Activated T-cell treated with anti-CD3 and anti-CD28 coated beads, Interleukin-2, amount 50 U/mL, for 24 hours (primary cell): Measurements from ENCODE around the gene PIK3CD.
A peak's percentile ranks its signal among the peaks of the same experiment; 100 is the strongest.

Experiments used
- DNase-seq: peaks from one replicate; pipeline ENCODE4 v3.0.0-alpha.2; 2020
- H3K27ac Mint-ChIP-seq: 2 replicates; pipeline ENCODE4 v1.8.0; 2020; ENCODE audit warnings: mild to moderate bottlenecking, mixed read lengths
- H3K27me3 Mint-ChIP-seq: 2 replicates; pipeline ENCODE4 v1.8.0; 2020; ENCODE audit warnings: mixed read lengths
- H3K36me3 Mint-ChIP-seq: 2 replicates; pipeline ENCODE4 v1.8.0; 2020; ENCODE audit warnings: low read depth, mixed read lengths
- H3K4me1 Mint-ChIP-seq: 2 replicates; pipeline ENCODE4 v1.8.0; 2020; ENCODE audit warnings: low read depth, mixed read lengths
- H3K4me3 Mint-ChIP-seq: 2 replicates; pipeline ENCODE4 v1.8.0; 2020; ENCODE audit warnings: mild to moderate bottlenecking, moderate library complexity, mixed read lengths
- H3K9me3 Mint-ChIP-seq: 2 replicates; pipeline ENCODE4 v1.8.0; 2020; ENCODE audit warnings: mixed read lengths

The PIK3CD gene

GRCh38 chr1:9633493-9633892 lies 18.0 kb upstream of the PIK3CD start:
- H3K4me1 Mint-ChIP-seq = peaks cover 74% of the 10 kb centered on the region
- H3K27ac Mint-ChIP-seq = peak overlapping the region; percentile 69
- H3K27me3 Mint-ChIP-seq = no peaks in the 10 kb centered on the region
- H3K4me3 Mint-ChIP-seq = peak overlapping the region; percentile 29
- DNase-seq = no peak
- H3K9me3 Mint-ChIP-seq = no peaks in the 10 kb centered on the region
- H3K36me3 Mint-ChIP-seq = peaks cover 77% of the 10 kb centered on the region

- H3K4me3 Mint-ChIP-seq = no peak overlapping the region
- H3K36me3 Mint-ChIP-seq = peaks cover 79% of the 10 kb centered on the region
- H3K27ac Mint-ChIP-seq = peak overlapping the region; percentile 65
- H3K4me1 Mint-ChIP-seq = peaks cover 76% of the 10 kb centered on the region
- H3K9me3 Mint-ChIP-seq = no peaks in the 10 kb centered on the region
- DNase-seq = no peak
- no peaks in the 10 kb centered on the region for H3K27me3 Mint-ChIP-seq
Measured at GRCh38 chr1:9634582-9634981, 16.9 kb upstream of the PIK3CD start.

- H3K27me3 Mint-ChIP-seq = no peaks in the 10 kb centered on the region
- no peaks in the 10 kb centered on the region for H3K9me3 Mint-ChIP-seq
- peaks cover 74% of the 10 kb centered on the region for H3K4me1 Mint-ChIP-seq
- DNase-seq = no peak
- peaks cover 63% of the 10 kb centered on the region for H3K36me3 Mint-ChIP-seq
- H3K4me3 Mint-ChIP-seq = peak overlapping the region; percentile 26
- peak overlapping the region; percentile 78 for H3K27ac Mint-ChIP-seq
Measured at GRCh38 chr1:9639227-9639626, 12.3 kb upstream of the PIK3CD start.

- peaks cover 70% of the 10 kb centered on the region for H3K4me1 Mint-ChIP-seq
- H3K9me3 Mint-ChIP-seq = no peaks in the 10 kb centered on the region
- H3K27me3 Mint-ChIP-seq = no peaks in the 10 kb centered on the region
- H3K4me3 Mint-ChIP-seq = peak overlapping the region; percentile 29
- peaks cover 29% of the 10 kb centered on the region for H3K36me3 Mint-ChIP-seq
- peak overlapping the region; percentile 89 for H3K27ac Mint-ChIP-seq
- DNase-seq = no peak
Measured at GRCh38 chr1:9643351-9644256, 7.9 kb upstream of the PIK3CD start.

- H3K27me3 Mint-ChIP-seq = no peaks in the 10 kb centered on the region
- no peak overlapping the region for H3K4me3 Mint-ChIP-seq
- no peaks in the 10 kb centered on the region for H3K9me3 Mint-ChIP-seq
- H3K36me3 Mint-ChIP-seq = peaks cover 12% of the 10 kb centered on the region
- H3K4me1 Mint-ChIP-seq = peaks cover 62% of the 10 kb centered on the region
- DNase-seq = no peak
- H3K27ac Mint-ChIP-seq = peak overlapping the region; percentile 45
Measured at GRCh38 chr1:9646037-9646436, 5.5 kb upstream of the PIK3CD start.

- H3K27ac Mint-ChIP-seq = no peak overlapping the region
Measured at GRCh38 chr1:9648171-9648570, 3.4 kb upstream of the PIK3CD start.

GRCh38 chr1:9649769-9650168 lies 1.8 kb upstream of the PIK3CD start:
- DNase-seq = no peak
- Mint-ChIP-seq H3K27me3 (no peaks in the 10 kb centered on the region), H3K4me1 (peaks cover 59% of the 10 kb centered on the region), H3K9me3 (no peaks in the 10 kb centered on the region), H3K4me3 (peak overlapping the region; percentile 91), H3K27ac (no peak overlapping the region), H3K36me3 (peaks cover 23% of the 10 kb centered on the region)

More at GRCh38 chr1:9648171-9648570, 3.4 kb upstream of the PIK3CD start:
- peaks cover 55% of the 10 kb centered on the region for H3K4me1 Mint-ChIP-seq
- H3K36me3 Mint-ChIP-seq = peaks cover 10% of the 10 kb centered on the region
- no peaks in the 10 kb centered on the region for H3K27me3 Mint-ChIP-seq
- DNase-seq = no peak
- H3K4me3 Mint-ChIP-seq = no peak overlapping the region
- no peaks in the 10 kb centered on the region for H3K9me3 Mint-ChIP-seq

- Mint-ChIP-seq H3K9me3 (no peaks in the 10 kb centered on the region), H3K4me3 (peak overlapping the region; percentile 91), H3K27me3 (no peaks in the 10 kb centered on the region), H3K36me3 (peaks cover 28% of the 10 kb centered on the region), H3K4me1 (peaks cover 67% of the 10 kb centered on the region), H3K27ac (peak overlapping the region; percentile 94)
- no peak for DNase-seq
Measured at GRCh38 chr1:9651220-9651564, 339 bp upstream of the PIK3CD start.

- H3K4me3 Mint-ChIP-seq = peak overlapping the region; percentile 90
- peak overlapping the region; percentile 98 for H3K27ac Mint-ChIP-seq
- H3K9me3 Mint-ChIP-seq = no peaks in the 10 kb centered on the region
Measured at GRCh38 chr1:9652379-9653209, 1.1 kb downstream of the PIK3CD start.

GRCh38 chr1:9653210-9653490 lies 1.6 kb downstream of the PIK3CD start:
- no peaks in the 10 kb centered on the region for H3K9me3 Mint-ChIP-seq

More at GRCh38 chr1:9652379-9653209, 1.1 kb downstream of the PIK3CD start:
- H3K36me3 Mint-ChIP-seq = peaks cover 40% of the 10 kb centered on the region
- peak; percentile 72 for DNase-seq
- H3K4me1 Mint-ChIP-seq = peaks cover 73% of the 10 kb centered on the region
- no peaks in the 10 kb centered on the region for H3K27me3 Mint-ChIP-seq

GRCh38 chr1:9653491-9654050 lies 2.0 kb downstream of the PIK3CD start:
- Mint-ChIP-seq H3K27ac (peak overlapping the region; percentile 98), H3K4me3 (peak overlapping the region; percentile 90), H3K27me3 (no peaks in the 10 kb centered on the region), H3K4me1 (peaks cover 73% of the 10 kb centered on the region), H3K36me3 (peaks cover 43% of the 10 kb centered on the region), H3K9me3 (no peaks in the 10 kb centered on the region)
- peak; percentile 67 for DNase-seq

More at GRCh38 chr1:9653210-9653490, 1.6 kb downstream of the PIK3CD start:
- Mint-ChIP-seq H3K36me3 (peaks cover 43% of the 10 kb centered on the region), H3K4me3 (peak overlapping the region; percentile 90), H3K27ac (peak overlapping the region; percentile 98), H3K27me3 (no peaks in the 10 kb centered on the region), H3K4me1 (peaks cover 73% of the 10 kb centered on the region)
- DNase-seq = no peak

GRCh38 chr1:9654051-9654833 lies 2.7 kb downstream of the PIK3CD start:
- no peaks in the 10 kb centered on the region for H3K27me3 Mint-ChIP-seq
- no peaks in the 10 kb centered on the region for H3K9me3 Mint-ChIP-seq
- H3K4me3 Mint-ChIP-seq = peak overlapping the region; percentile 90
- DNase-seq = peak; percentile 64
- H3K4me1 Mint-ChIP-seq = peaks cover 78% of the 10 kb centered on the region
- H3K27ac Mint-ChIP-seq = peak overlapping the region; percentile 98
- H3K36me3 Mint-ChIP-seq = peaks cover 45% of the 10 kb centered on the region

- peak overlapping the region; percentile 98 for H3K27ac Mint-ChIP-seq
- H3K4me3 Mint-ChIP-seq = peak overlapping the region; percentile 90
- H3K4me1 Mint-ChIP-seq = peaks cover 81% of the 10 kb centered on the region
- DNase-seq = peak; percentile 68
- H3K9me3 Mint-ChIP-seq = no peaks in the 10 kb centered on the region
- H3K36me3 Mint-ChIP-seq = peaks cover 54% of the 10 kb centered on the region
- H3K27me3 Mint-ChIP-seq = no peaks in the 10 kb centered on the region
Measured at GRCh38 chr1:9654834-9655723, 3.5 kb downstream of the PIK3CD start.
